Cardiac muscle cell (in vitro differentiated cells and primary cell): ENCODE data around the gene MAMSTR. TPM values are rescaled to one million over a fixed set of nuclear protein-coding genes. Genes with fewer than 3 reads are reported as not detected.
"Not testable (repeated sequence)": the region's sequence is repeated elsewhere in the genome, so short reads cannot be mapped to it uniquely, and the experiment has no call there.

Source experiments
- DNase-seq, 2 donors: peaks; one replicate each; pipeline versions ENCODE4 v3.0.0 to v3.0.0-alpha.2; 2010 to 2017; ENCODE audit warnings: low read depth in 1 of 2, low spot score in 1 of 2
- H3K27ac ChIP-seq: fragments of 200-600 bp; sonication (generic); 2 replicates; pipeline ENCODE4 v1.5.1; 2016
- H3K27me3 ChIP-seq: fragments of 200-600 bp; sonication (generic); 2 replicates; pipeline ENCODE4 v1.6.0; 2016; ENCODE audit warnings: control low read depth
- H3K36me3 ChIP-seq: fragments of 200-600 bp; sonication (generic); 2 replicates; pipeline ENCODE4 v1.5.1; 2016; ENCODE audit warnings: control low read depth
- H3K4me1 ChIP-seq: fragments of 200-600 bp; sonication (generic); 2 replicates; pipeline ENCODE4 v1.8.1; 2017; ENCODE audit warnings: low read depth, mild to moderate bottlenecking, mixed run types
- H3K4me3 ChIP-seq: fragments of 200-600 bp; sonication (generic); 2 replicates; pipeline ENCODE4 v1.5.1; 2016; ENCODE audit warnings: mild to moderate bottlenecking
- H3K9me3 ChIP-seq: fragments of 200-600 bp; sonication (generic); 2 replicates; pipeline ENCODE4 v1.5.1; 2017; ENCODE audit warnings: low read depth, mild to moderate bottlenecking, control low read depth
- CTCF ChIP-seq: IDR thresholded peaks from 2 replicates; pipeline ENCODE4 v1.5.1; 2012; ENCODE audit warnings: low read depth, mild to moderate bottlenecking, low read length
- polyA plus RNA-seq: library from polyadenylated mRNA; unstranded; fragments of >200 nt; fragmentation: Nextera tagmentation; extraction: Ambion mirVana; gene quantifications from 2 replicates; pipeline ENCODE4 v1.2.1, GENCODE V29; 2016
- total RNA-seq: library from RNA; depleted of rRNA; stranded (reverse); fragments of >200 nt; gene quantifications from 2 replicates; pipeline ENCODE4 v1.2.3, GENCODE V29; 2016

The MAMSTR gene
- total and polyA plus RNA-seq, 2 experiments from 2014 or later = 4.7 to 6.3 TPM

- Histone ChIP-seq H3K4me1 (no peaks in the 10 kb centered on the region), H3K4me3 (no peak overlapping the region), H3K27ac (no peak overlapping the region), H3K36me3 (no peaks in the 10 kb centered on the region), H3K9me3 (no peaks in the 10 kb centered on the region), H3K27me3 (no peaks in the 10 kb centered on the region)
- no peak for DNase-seq
- TF ChIP-seq CTCF = no peak
Observed at GRCh38 chr19:48680436-48681126, 38.9 kb downstream of the MAMSTR start.

- not testable (repeated sequence) for H3K36me3 ChIP-seq, H3K4me3 ChIP-seq, H3K4me1 ChIP-seq, H3K9me3 ChIP-seq, H3K27me3 ChIP-seq, H3K27ac ChIP-seq, DNase-seq
Observed at GRCh38 chr19:48680006-48680405, 39.5 kb downstream of the MAMSTR start.

- H3K4me3 ChIP-seq = no peak overlapping the region
- DNase-seq = no peak
- TF ChIP-seq CTCF = no peak
- H3K4me1 ChIP-seq = no peaks in the 10 kb centered on the region
- no peaks in the 10 kb centered on the region for H3K36me3 ChIP-seq
- no peaks in the 10 kb centered on the region for H3K9me3 ChIP-seq
- no peak overlapping the region for H3K27ac ChIP-seq
- no peaks in the 10 kb centered on the region for H3K27me3 ChIP-seq
Observed at GRCh38 chr19:48678201-48678600, 41.3 kb downstream of the MAMSTR start.

GRCh38 chr19:48676887-48677286, 42.6 kb downstream of the MAMSTR start:
- H3K36me3 ChIP-seq = no peaks in the 10 kb centered on the region
- no peak for DNase-seq
- H3K27ac ChIP-seq = no peak overlapping the region
- H3K4me1 ChIP-seq = no peaks in the 10 kb centered on the region
- no peaks in the 10 kb centered on the region for H3K27me3 ChIP-seq
- no peaks in the 10 kb centered on the region for H3K9me3 ChIP-seq
- H3K4me3 ChIP-seq = no peak overlapping the region
- TF ChIP-seq CTCF = no peak

- no peaks in the 10 kb centered on the region for H3K9me3 ChIP-seq
- no peak overlapping the region for H3K4me3 ChIP-seq
- no peak for TF ChIP-seq CTCF
- no peak for DNase-seq
- H3K27me3 ChIP-seq = no peaks in the 10 kb centered on the region
- no peak overlapping the region for H3K27ac ChIP-seq
- H3K4me1 ChIP-seq = no peaks in the 10 kb centered on the region
- no peaks in the 10 kb centered on the region for H3K36me3 ChIP-seq
Observed at GRCh38 chr19:48676487-48676886, 43.0 kb downstream of the MAMSTR start.

GRCh38 chr19:48674921-48675824, 44.4 kb downstream of the MAMSTR start:
- H3K4me3 ChIP-seq = no peak overlapping the region
- TF ChIP-seq CTCF = peak; percentile 87
- peak; percentile 86 to 91 for DNase-seq
- no peaks in the 10 kb centered on the region for H3K36me3 ChIP-seq
- H3K9me3 ChIP-seq = no peaks in the 10 kb centered on the region
- H3K27ac ChIP-seq = no peak overlapping the region
- no peaks in the 10 kb centered on the region for H3K27me3 ChIP-seq
- no peaks in the 10 kb centered on the region for H3K4me1 ChIP-seq
